Progenitor cell of endocrine pancreas (in vitro differentiated cells): Measurements from ENCODE around the gene CBR1. TPM values are rescaled to one million over a fixed set of nuclear protein-coding genes. Genes with fewer than 3 reads are reported as not detected.

Experiments used
- DNase-seq: peaks from one replicate; pipeline ENCODE4 v3.0.0; 2021; ENCODE audit warnings: low spot score; ENCODE audit not compliant: unreplicated experiment
- H3K27ac Mint-ChIP-seq: 2 replicates; pipeline ENCODE4 v1.8.0; 2021; ENCODE audit warnings: mild to moderate bottlenecking, moderate library complexity, mixed read lengths
- H3K27me3 Mint-ChIP-seq: 2 replicates; pipeline ENCODE4 v1.8.0; 2021; ENCODE audit warnings: mixed read lengths
- H3K36me3 Mint-ChIP-seq: 2 replicates; pipeline ENCODE4 v1.8.0; 2022; ENCODE audit warnings: mixed read lengths; ENCODE audit not compliant: insufficient read depth
- H3K4me1 Mint-ChIP-seq: 2 replicates; pipeline ENCODE4 v1.8.0; 2021; ENCODE audit warnings: low read depth, mixed read lengths
- H3K4me3 Mint-ChIP-seq: 2 replicates; pipeline ENCODE4 v1.8.0; 2021; ENCODE audit warnings: low read depth, mild to moderate bottlenecking, moderate library complexity, mixed read lengths
- H3K9me3 Mint-ChIP-seq: 2 replicates; pipeline ENCODE4 v1.8.0; 2021; ENCODE audit warnings: low read depth, mixed read lengths
- CTCF ChIP-seq: fragments of 200-600 bp; sonication (generic); IDR thresholded peaks from one replicate; pipeline ENCODE4 v1.5.0; 2021; ENCODE audit warnings: antibody characterized with exemption, mild to moderate bottlenecking; ENCODE audit not compliant: unreplicated experiment
- total RNA-seq: library from RNA; stranded (reverse); gene quantifications from 2 replicates; pipeline ENCODE4 v1.2.1, GENCODE V29; 2021

Gene CBR1
- total RNA-seq, 1 donor from 2014 or later, result 13.2 TPM

- H3K9me3 Mint-ChIP-seq, result no peaks in the 10 kb centered on the region
- no peaks in the 10 kb centered on the region for H3K36me3 Mint-ChIP-seq
- no peak overlapping the region for H3K4me3 Mint-ChIP-seq
- TF ChIP-seq CTCF, result no peak
- no peak overlapping the region for H3K27ac Mint-ChIP-seq
- DNase-seq, result no peak
- peaks cover 5% of the 10 kb centered on the region for H3K4me1 Mint-ChIP-seq
- H3K27me3 Mint-ChIP-seq, result no peaks in the 10 kb centered on the region
Observed at GRCh38 chr21:36027347-36027746, 42.5 kb upstream of the CBR1 start.

GRCh38 chr21:36028127-36029069 lies 41.4 kb upstream of the CBR1 start:
- peak; percentile 93 for TF ChIP-seq CTCF
- Mint-ChIP-seq H3K9me3 (no peaks in the 10 kb centered on the region), H3K27ac (peak overlapping the region; percentile 68), H3K4me3 (no peak overlapping the region), H3K36me3 (peaks cover 4% of the 10 kb centered on the region), H3K27me3 (no peaks in the 10 kb centered on the region), H3K4me1 (peaks cover 5% of the 10 kb centered on the region)
- DNase-seq, result peak; percentile 66

GRCh38 chr21:36029309-36029708 lies 40.5 kb upstream of the CBR1 start:
- TF ChIP-seq CTCF, result no peak
- Mint-ChIP-seq H3K4me3 (no peak overlapping the region), H3K4me1 (peaks cover 5% of the 10 kb centered on the region), H3K36me3 (peaks cover 5% of the 10 kb centered on the region), H3K9me3 (no peaks in the 10 kb centered on the region), H3K27me3 (no peaks in the 10 kb centered on the region), H3K27ac (no peak overlapping the region)
- no peak for DNase-seq

GRCh38 chr21:36030581-36031189 lies 39.1 kb upstream of the CBR1 start:
- Mint-ChIP-seq H3K4me3 (no peak overlapping the region), H3K9me3 (no peaks in the 10 kb centered on the region), H3K36me3 (peaks cover 11% of the 10 kb centered on the region), H3K4me1 (peaks cover 16% of the 10 kb centered on the region), H3K27me3 (no peaks in the 10 kb centered on the region), H3K27ac (peak overlapping the region; percentile 45)
- TF ChIP-seq CTCF, result no peak
- DNase-seq, result no peak

GRCh38 chr21:36032647-36033406 lies 37.0 kb upstream of the CBR1 start:
- H3K4me1 Mint-ChIP-seq, result peaks cover 15% of the 10 kb centered on the region
- H3K36me3 Mint-ChIP-seq, result peaks cover 18% of the 10 kb centered on the region
- no peaks in the 10 kb centered on the region for H3K9me3 Mint-ChIP-seq
- no peak overlapping the region for H3K27ac Mint-ChIP-seq
- DNase-seq, result no peak
- H3K27me3 Mint-ChIP-seq, result no peaks in the 10 kb centered on the region
- TF ChIP-seq CTCF, result no peak
- no peak overlapping the region for H3K4me3 Mint-ChIP-seq
